Measurements from ENCODE around the gene RSRC1. TPM values are rescaled to one million over a fixed set of nuclear protein-coding genes. Genes with fewer than 3 reads are reported as not detected.

RSRC1 gene
- total and polyA plus RNA-seq, 2 of the 8 experiments (the other 6 are each of a cell fraction or from before 2014, with no cell fraction given) = 2.0 to 27.9 TPM

- TF ChIP-seq TCF12 (IDR thresholded peaks at IDR 0.05; ENCODE audit: low read depth, low read length) = no peak
Measured at GRCh38 chr3:158220575-158220974, 110.7 kb downstream of the RSRC1 start (continued).

GRCh38 chr3:158221426-158221825 is 111.5 kb downstream of the RSRC1 start:
- POLR2A ChIA-PET (ENCODE audit: partially characterized antibody) = no interaction called here
- WGBS, 2 experiments (ENCODE audit: extremely low coverage in 1 of 2, insufficient coverage in 1 of 2, insufficient read length in 1 of 2, insufficient replicate concordance in 2 of 2, low coverage in 1 of 2, low lambda C conversion rate in 2 of 2, missing lambda C conversion rate in 1 of 2) = 89% methylated on average over 2 of the region's 2 CpGs; no CpG with 5 or more reads in 1 of the 2 experiments
- no peak overlapping the region for H2AK5ac ChIP-seq (ENCODE audit: low read depth, low read length)
- H4K5ac ChIP-seq (ENCODE audit: insufficient read length, low read depth, low read length) = no peak overlapping the region
- H3K14ac ChIP-seq (ENCODE audit: insufficient read length) = no peak overlapping the region
- CTCF ChIA-PET (ENCODE audit: partially characterized antibody) = no interaction called here
- H4K8ac ChIP-seq (ENCODE audit: extremely low read depth, insufficient read depth, low read length) = no peak overlapping the region
- DNase-seq (ENCODE audit: low read depth in 1 of 2, low spot score in 2 of 2) (no peak), FAIRE-seq (no peak)
- no peak overlapping the region for H2BK20ac ChIP-seq (ENCODE audit: low read length)
- no peak overlapping the region for H4K91ac ChIP-seq (replicated peaks; ENCODE audit: insufficient read length, low read length)
- H3K9me3 ChIP-seq (ENCODE audit: insufficient read depth in 2 of 2, low read depth in 1 of 2, low read length in 1 of 2) = no peaks in the 10 kb centered on the region
- H3K4me3 ChIP-seq (ENCODE audit: extremely low read depth in 1 of 4, insufficient read depth in 2 of 4, low read depth in 3 of 4, low read length in 4 of 4) = no peak overlapping the region
- H2BK15ac ChIP-seq (ENCODE audit: low read length) = no peak overlapping the region
- H2BK5ac ChIP-seq (ENCODE audit: low read depth, low read length) = no peak overlapping the region
- H3K56ac ChIP-seq (replicated peaks; ENCODE audit: insufficient read length, low read depth, low read length) = no peak overlapping the region
- no peak overlapping the region for H3K4me2 ChIP-seq (ENCODE audit: insufficient read depth in 1 of 2, low read depth in 2 of 2, low read length in 2 of 2)
- H3K4ac ChIP-seq (replicated peaks; ENCODE audit: insufficient read length, low read depth, low read length) = no peak overlapping the region
- H3K4me1 ChIP-seq (replicated peaks in 1 of 4; ENCODE audit: control insufficient read depth in 3 of 4, insufficient read depth in 4 of 4, low read length in 3 of 4) = no peaks in the 10 kb centered on the region
- no peaks in the 10 kb centered on the region for H3K79me1 ChIP-seq (ENCODE audit: low read depth, low read length)
- no peaks in the 10 kb centered on the region for H3K36me3 ChIP-seq (ENCODE audit: control insufficient read depth in 2 of 4, insufficient read depth in 4 of 4, low read length in 3 of 4)
- no peaks in the 10 kb centered on the region for H4K20me1 ChIP-seq (replicated peaks in 1 of 2; ENCODE audit: control insufficient read depth in 1 of 2, insufficient read depth in 2 of 2, low read length in 2 of 2)
- H3K79me2 ChIP-seq (ENCODE audit: control insufficient read depth in 1 of 2, insufficient read depth in 2 of 2, low read length in 2 of 2) = no peaks in the 10 kb centered on the region
- H3K18ac ChIP-seq (ENCODE audit: extremely low read depth, low read length) = no peak overlapping the region
- H3K27me3 ChIP-seq (replicated peaks in 1 of 4; ENCODE audit: control insufficient read depth in 3 of 4, extremely low read depth in 1 of 4, insufficient read depth in 3 of 4, low read length in 3 of 4) = no peaks in the 10 kb centered on the region
- no peak overlapping the region for H3K27ac ChIP-seq (ENCODE audit: low read depth, low read length)
- H2BK120ac ChIP-seq (replicated peaks; ENCODE audit: low read depth, low read length) = no peak overlapping the region
- no peak overlapping the region for H3K9ac ChIP-seq (replicated peaks in 1 of 4; ENCODE audit: extremely low read depth in 1 of 4, low read depth in 3 of 4, low read length in 3 of 4)
- H2AFZ ChIP-seq (ENCODE audit: low read length) = no peak overlapping the region
- H3K23me2 ChIP-seq (ENCODE audit: low read depth, low read length) = no peaks in the 10 kb centered on the region
- H2BK12ac ChIP-seq (ENCODE audit: low read depth, low read length) = no peak overlapping the region
- no peak overlapping the region for H3K23ac ChIP-seq (ENCODE audit: insufficient read length)
- TF ChIP-seq, protein P1, sequence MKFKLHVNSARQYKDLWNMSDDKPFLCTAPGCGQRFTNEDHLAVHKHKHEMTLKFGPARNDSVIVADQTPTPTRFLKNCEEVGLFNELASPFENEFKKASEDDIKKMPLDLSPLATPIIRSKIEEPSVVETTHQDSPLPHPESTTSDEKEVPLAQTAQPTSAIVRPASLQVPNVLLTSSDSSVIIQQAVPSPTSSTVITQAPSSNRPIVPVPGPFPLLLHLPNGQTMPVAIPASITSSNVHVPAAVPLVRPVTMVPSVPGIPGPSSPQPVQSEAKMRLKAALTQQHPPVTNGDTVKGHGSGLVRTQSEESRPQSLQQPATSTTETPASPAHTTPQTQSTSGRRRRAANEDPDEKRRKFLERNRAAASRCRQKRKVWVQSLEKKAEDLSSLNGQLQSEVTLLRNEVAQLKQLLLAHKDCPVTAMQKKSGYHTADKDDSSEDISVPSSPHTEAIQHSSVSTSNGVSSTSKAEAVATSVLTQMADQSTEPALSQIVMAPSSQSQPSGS (IDR thresholded peaks at IDR 0.05; ENCODE audit: low read length) = no peak
- TF ChIP-seq, protein P2, sequence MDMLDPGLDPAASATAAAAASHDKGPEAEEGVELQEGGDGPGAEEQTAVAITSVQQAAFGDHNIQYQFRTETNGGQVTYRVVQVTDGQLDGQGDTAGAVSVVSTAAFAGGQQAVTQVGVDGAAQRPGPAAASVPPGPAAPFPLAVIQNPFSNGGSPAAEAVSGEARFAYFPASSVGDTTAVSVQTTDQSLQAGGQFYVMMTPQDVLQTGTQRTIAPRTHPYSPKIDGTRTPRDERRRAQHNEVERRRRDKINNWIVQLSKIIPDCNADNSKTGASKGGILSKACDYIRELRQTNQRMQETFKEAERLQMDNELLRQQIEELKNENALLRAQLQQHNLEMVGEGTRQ (IDR thresholded peaks at IDR 0.05; ENCODE audit: low read length) = no peak
- TF ChIP-seq FOSL1 (IDR thresholded peaks at IDR 0.05; ENCODE audit: insufficient read depth, low read depth, low read length) = no peak
- no peak for TF ChIP-seq GTF2F1 (IDR thresholded peaks at IDR 0.05; ENCODE audit: borderline replicate concordance, low read depth, low read length)
- TF ChIP-seq ZNF274 (IDR thresholded peaks at IDR 0.05; ENCODE audit: borderline replicate concordance, extremely low read depth, low read length) = no peak
- no peak for TF ChIP-seq NANOG (IDR thresholded peaks at IDR 0.05; ENCODE audit: insufficient read depth, low read depth, low read length, poor library complexity, severe bottlenecking)
- no peak for TF ChIP-seq CBX8 (IDR thresholded peaks at IDR 0.05; ENCODE audit: borderline replicate concordance, low read depth, low read length)
- no peak for TF ChIP-seq EP300 (IDR thresholded peaks at IDR 0.05; ENCODE audit: borderline replicate concordance in 1 of 2, low read depth in 2 of 2, low read length in 2 of 2)

Measured in H1 (cell line).